Psoas muscle (tissue), 8 donors: ENCODE data around the gene CASP6. TPM values are rescaled to one million over a fixed set of nuclear protein-coding genes. Genes with fewer than 3 reads are reported as not detected.

Source experiments
- ATAC-seq, 4 donors: fragments of 200-7000 bp; cut with Tn5 transposase; one replicate each; pipeline ENCODE4 v1.9.1; 2020; ENCODE audit warnings: moderate library complexity in 3 of 4, mild to moderate bottlenecking in 2 of 4
- DNase-seq, 2 donors: peaks; one replicate each; pipeline ENCODE4 v3.0.0-alpha.2; 2020
- H3K27ac ChIP-seq: fragments of 200-600 bp; one replicate; pipeline ENCODE4 v1.8.0; 2022
- H3K27me3 ChIP-seq, 3 donors: fragments of 200-600 bp in 1 of 3; one replicate each; pipeline versions ENCODE4 v1.6.1 to v1.8.0; 2013 to 2022; ENCODE audit warnings: low read length in 2 of 3, mild to moderate bottlenecking in 2 of 3, moderate library complexity in 1 of 3; ENCODE audit not compliant: insufficient read depth in 3 of 3
- H3K36me3 ChIP-seq, 2 donors: fragments of 200-600 bp in 1 of 2; one replicate each; pipeline versions ENCODE4 v1.6.1 to v1.8.0; 2013 to 2022; ENCODE audit warnings: low read depth in 1 of 2, mild to moderate bottlenecking in 1 of 2, moderate library complexity in 1 of 2; ENCODE audit not compliant: insufficient read depth in 1 of 2
- H3K4me1 ChIP-seq: fragments of 200-600 bp; one replicate; pipeline ENCODE4 v1.8.0; 2022
- H3K4me3 ChIP-seq: fragments of 200-600 bp; one replicate; pipeline ENCODE4 v1.8.0; 2022; ENCODE audit warnings: mild to moderate bottlenecking
- H3K9me3 ChIP-seq: fragments of 200-600 bp; one replicate; pipeline ENCODE4 v1.8.0; 2022
- CTCF ChIP-seq: fragments of 200-600 bp; IDR thresholded peaks from one replicate; pipeline ENCODE4 v1.8.0; 2022; ENCODE audit warnings: antibody characterized with exemption
- WGBS, 3 donors: extraction: QIAGEN DNeasy Blood & Tissue Kit; methylation state at CpG; one replicate each; pipeline versions ENCODE4 v1.1.6 to v1.1.7; 2013; 5-methylcytosine and 5-hydroxymethylcytosine counted together
- intact Hi-C, 2 donors: fragments of 100-400 bp; cut with DNase I; formaldehyde crosslinking; loops; one replicate each; pipeline versions ENCODE4 v1.11.0 to v1.14.2; 2022
- polyA plus RNA-seq, 3 donors: library from polyadenylated mRNA; stranded (reverse); fragments of 200-250 nt; gene quantifications; one replicate each; pipeline ENCODE4 v1.2.3, GENCODE V29; 2013
- total RNA-seq, 4 donors: library from RNA; stranded (reverse); fragmentation: NEBNext Ultra II Directional in 2 of 4; extraction: Animal tissue kit (Norgen Biotek cat#: 25700) in 2 of 4; gene quantifications; one replicate each; pipeline versions ENCODE4 v1.2.1 to v1.2.4, GENCODE V29; 2021 to 2023
- donor health status: healthy with polysubstance abuse.
- donor health status: DM: no; HTN: no; CAD: no; lungs with moderate emphysema.
- donor health status: Bipolar disorder and iron deficiency.
- donor health status: healthy.
- donor health status: DM: yes; HTN: yes; CAD: no.
- donor health status: DM: no; HTN: no; CAD: no.
- donor health status: DM: no; HTN: no; CAD: no.
- donor health status: DM: yes; HTN: yes; CAD: no.

CASP6 gene
- total and polyA plus RNA-seq, 7 donors: 2.7 to 8.9 (median 4.2) TPM

GRCh38 chr4:109657854-109658418, 45.3 kb downstream of the CASP6 start:
- Histone ChIP-seq H3K36me3 (no peaks in the 10 kb centered on the region), H3K27me3 (no peaks in the 10 kb centered on the region), H3K27ac (no peak overlapping the region), H3K9me3 (peaks cover 5% of the 10 kb centered on the region), H3K4me3 (no peak overlapping the region), H3K4me1 (no peaks in the 10 kb centered on the region)
- DNase-seq (no peak), ATAC-seq (no peak)
- TF ChIP-seq CTCF: no peak
- 94 to 95% (median 95%) methylated on average over 9 of the region's 9 CpGs for WGBS, 3 donors
- intact Hi-C loops: no loop called here

- no peak for TF ChIP-seq CTCF
- WGBS, 3 donors: 73 to 77% (median 75%) methylated on average over 6 of the region's 6 CpGs
- intact Hi-C loops: no loop called here
- H3K4me3 ChIP-seq: no peak overlapping the region
- no peak overlapping the region for H3K27ac ChIP-seq
- no peaks in the 10 kb centered on the region for H3K27me3 ChIP-seq
- peaks cover 10% of the 10 kb centered on the region for H3K9me3 ChIP-seq
- H3K36me3 ChIP-seq: no peaks in the 10 kb centered on the region
- no peak for DNase-seq
- H3K4me1 ChIP-seq: no peaks in the 10 kb centered on the region
- ATAC-seq: no peak
Observed at GRCh38 chr4:109655396-109655795, 47.8 kb downstream of the CASP6 start.

GRCh38 chr4:109649872-109650271, 53.4 kb downstream of the CASP6 start:
- Histone ChIP-seq H3K4me1 (no peaks in the 10 kb centered on the region), H3K27ac (no peak overlapping the region), H3K9me3 (peaks cover 13% of the 10 kb centered on the region), H3K27me3 (peaks cover 0 to 2% (median 0%) of the 10 kb centered on the region in 3 donors), H3K4me3 (no peak overlapping the region), H3K36me3 (no peaks in the 10 kb centered on the region)
- TF ChIP-seq CTCF: no peak
- DNase-seq (no peak), ATAC-seq (no peak)
- intact Hi-C loops: no loop called here
- 86 to 97% (median 95%) methylated on average over 1 of the region's 1 CpG for WGBS, 3 donors

- no peak overlapping the region for H3K27ac ChIP-seq
- ATAC-seq: no peak
- H3K4me1 ChIP-seq: no peaks in the 10 kb centered on the region
- H3K36me3 ChIP-seq: no peaks in the 10 kb centered on the region
- no peak for DNase-seq
- TF ChIP-seq CTCF: no peak
- no peak overlapping the region for H3K4me3 ChIP-seq
- peaks cover 13% of the 10 kb centered on the region for H3K9me3 ChIP-seq
- 83 to 88% (median 83%) methylated on average over 2 of the region's 2 CpGs for WGBS, 3 donors
- intact Hi-C loops: no loop called here
- H3K27me3 ChIP-seq: peaks cover 0 to 2% (median 0%) of the 10 kb centered on the region in 3 donors
Observed at GRCh38 chr4:109648997-109649575, 54.2 kb downstream of the CASP6 start.
